HCT116 (cell line): ENCODE data around the gene DNMT1. TPM values are rescaled to one million over a fixed set of nuclear protein-coding genes. Genes with fewer than 3 reads are reported as not detected.

ENCODE experiments used
- ATAC-seq: fragments of 200-7000 bp; cut with Tn5 transposase; 2 replicates; pipeline ENCODE4 v1.9.1; 2020; ENCODE audit warnings: mild to moderate bottlenecking, moderate library complexity
- BruUV-seq: library from RNA; stranded (reverse); fragments of 400-500 nt; replicated peaks from 2 replicates; lab custom pipeline; 2021; lab: Mats Ljungman, UMichigan
- CTCF ChIA-PET: fragments of 300-600 bp; sonication (Branson Sonifier 250); formaldehyde crosslinking; loops from one replicate; lab custom pipeline; 2021; ENCODE audit warnings: antibody characterized with exemption; lab: Charles Lee
- POLR2A ChIA-PET: fragments of 300-600, 350-600 bp; sonication (Branson Sonifier 250); formaldehyde crosslinking; loops from one replicate; lab custom pipeline; 2021; ENCODE audit warnings: antibody characterized with exemption; lab: Charles Lee
- RAD21 ChIA-PET, 2 experiments: fragments of 300-600 bp; sonication (Branson Sonifier 250); formaldehyde crosslinking; loops; one replicate each; lab custom pipeline; 2023; ENCODE audit warnings: low total read pairs in 2 of 2; ENCODE audit not compliant: uncharacterized antibody in 2 of 2, unreplicated experiment in 2 of 2, low non-redundant PET in 1 of 2; lab: Charles Lee
- DNase-seq: peaks from one replicate; pipeline ENCODE4 v3.0.0-alpha.2; 2010; ENCODE audit warnings: low read depth, low spot score
- H2AFZ ChIP-seq: fragments of 200-600 bp; shearing (Covaris generic), sonication (generic); 2 replicates; pipeline ENCODE4 v1.6.1; 2017; ENCODE audit warnings: low read depth, mixed run types, mixed read lengths, antibody characterized with exemption, low read length; ENCODE audit not compliant: poor library complexity, severe bottlenecking
- H3K27ac ChIP-seq: 2 replicates; pipeline ENCODE4 v1.5.1; 2012; ENCODE audit warnings: low read depth, low read length
- H3K27me3 ChIP-seq: fragments of 200-600 bp; sonication (generic); 2 replicates; pipeline ENCODE4 v1.6.1; 2016; ENCODE audit warnings: mixed run types, low read length, mixed read lengths; ENCODE audit not compliant: insufficient read depth
- H3K36me3 ChIP-seq, 2 experiments: fragments of 200-500 bp in 1 of 2; fragments of 200-600 bp in 1 of 2; sonication (Bioruptor generic) in 1 of 2; sonication (generic) in 1 of 2; 2 replicates each; pipeline versions ENCODE4 v1.5.1 to v1.6.1; 2014 to 2016; ENCODE audit warnings: low read length in 2 of 2, inconsistent platforms in 1 of 2, mixed read lengths in 1 of 2, mixed run types in 1 of 2; ENCODE audit not compliant: insufficient read depth in 2 of 2, control insufficient read depth in 1 of 2
- H3K4me1 ChIP-seq, 2 experiments: fragments of 200-600 bp in 1 of 2; sonication (generic) in 1 of 2; 2 replicates each; pipeline versions ENCODE4 v1.5.1 to v1.6.1; 2012 to 2017; ENCODE audit warnings: low read length in 2 of 2, inconsistent platforms in 1 of 2, mild to moderate bottlenecking in 1 of 2, mixed read lengths in 1 of 2, mixed run types in 1 of 2, moderate library complexity in 1 of 2; ENCODE audit not compliant: insufficient read depth in 2 of 2, control insufficient read depth in 1 of 2
- H3K4me2 ChIP-seq: fragments of 200-600 bp; sonication (generic); 2 replicates; pipeline ENCODE4 v1.6.1; 2017; ENCODE audit warnings: mixed run types, low read length, mixed read lengths
- H3K4me3 ChIP-seq, 2 experiments: fragments of 200-600 bp in 1 of 2; sonication (generic) in 1 of 2; replicated peaks in 1 of 2; 2 replicates each; pipeline ENCODE4 v1.5.1; 2011 to 2016; ENCODE audit warnings: low read length in 2 of 2, control low read depth in 1 of 2, low read depth in 1 of 2, mild to moderate bottlenecking in 1 of 2, mixed read lengths in 1 of 2, mixed run types in 1 of 2
- H3K79me2 ChIP-seq: fragments of 200-600 bp; sonication (generic); 2 replicates; pipeline ENCODE4 v1.6.1; 2017; ENCODE audit warnings: mild to moderate bottlenecking, mixed run types, low read length, moderate library complexity, mixed read lengths; ENCODE audit not compliant: insufficient read depth
- H3K9ac ChIP-seq: fragments of 200-600 bp; sonication (generic); 2 replicates; pipeline ENCODE4 v1.6.1; 2016; ENCODE audit warnings: low read length, mixed read lengths
- H3K9me2 ChIP-seq: fragments of 200-600 bp; sonication (generic), shearing (Covaris generic); 2 replicates; pipeline ENCODE4 v1.6.1; 2017; ENCODE audit warnings: mixed run types, mild to moderate bottlenecking, moderate library complexity; ENCODE audit not compliant: insufficient read depth
- H3K9me3 ChIP-seq, 2 experiments: fragments of 200-500 bp in 1 of 2; fragments of 200-600 bp in 1 of 2; sonication (Bioruptor generic) in 1 of 2; sonication (generic) in 1 of 2; 2 replicates each; pipeline ENCODE4 v1.6.1; 2014 to 2017; ENCODE audit warnings: low read length in 2 of 2, mixed read lengths in 2 of 2, inconsistent platforms in 1 of 2, low read depth in 1 of 2, mild to moderate bottlenecking in 1 of 2, mixed run types in 1 of 2, moderate library complexity in 1 of 2; ENCODE audit not compliant: control insufficient read depth in 1 of 2, insufficient read depth in 1 of 2
- H4K20me1 ChIP-seq: fragments of 200-600 bp; sonication (generic), shearing (Covaris generic); 2 replicates; pipeline ENCODE4 v1.6.1; 2017; ENCODE audit warnings: mixed run types, mild to moderate bottlenecking, moderate library complexity; ENCODE audit not compliant: insufficient read depth
- ELF1 ChIP-seq: IDR thresholded peaks from 2 replicates; pipeline ENCODE4 v1.6.1; 2012; ENCODE audit warnings: low read depth, borderline replicate concordance
- FOSL1 ChIP-seq: IDR thresholded peaks from 2 replicates; pipeline ENCODE4 v1.6.1; 2012; ENCODE audit warnings: low read depth
- POLR2A ChIP-seq: IDR thresholded peaks from 2 replicates; pipeline ENCODE4 v1.7.0; 2011; ENCODE audit warnings: borderline replicate concordance; ENCODE audit not compliant: insufficient read depth, insufficient read length; ENCODE audit errors: extremely low read depth
- POLR2AphosphoS5 ChIP-seq: IDR thresholded peaks from 2 replicates; pipeline ENCODE4 v1.6.1; 2011; ENCODE audit warnings: mild to moderate bottlenecking, low read depth, low read length, moderate library complexity
- TCF7L2 ChIP-seq: IDR thresholded peaks from 2 replicates; pipeline ENCODE4 v1.7.0; 2011; ENCODE audit warnings: borderline replicate concordance, inconsistent platforms; ENCODE audit not compliant: insufficient read depth, insufficient read length; ENCODE audit errors: extremely low read depth
- ZFX ChIP-seq: fragments of 450-650 bp; IDR thresholded peaks from 2 replicates; pipeline ENCODE4 v1.6.1; 2017
- ZNF274 ChIP-seq: fragments of 200-500 bp; sonication (Bioruptor generic); IDR thresholded peaks from 2 replicates; pipeline ENCODE4 v1.6.1; 2014; ENCODE audit warnings: mild to moderate bottlenecking, low read depth, low read length, inconsistent platforms
- intact Hi-C: fragments of 100-400 bp; cut with micrococcal nuclease; formaldehyde crosslinking; loops from 2 replicates; pipeline ENCODE4 v1.10.0; 2022
- total RNA-seq: library from RNA; stranded (reverse); gene quantifications from one replicate; pipeline ENCODE4 v1.2.1, GENCODE V29; 2021; ENCODE audit not compliant: unreplicated experiment
- TF ChIP-seq, protein P1 (sequence below): IDR thresholded peaks from 2 replicates; pipeline ENCODE4 v1.6.1; 2012
- TF ChIP-seq, protein P2 (sequence below): IDR thresholded peaks from 2 replicates; pipeline ENCODE4 v1.6.1; 2012
- TF ChIP-seq, protein P3 (sequence below): IDR thresholded peaks from 2 replicates; pipeline ENCODE4 v1.6.1; 2012; ENCODE audit warnings: low read depth

DNMT1 gene
- total RNA-seq, 1 experiment from 2014 or later = 235 TPM

DNA sequence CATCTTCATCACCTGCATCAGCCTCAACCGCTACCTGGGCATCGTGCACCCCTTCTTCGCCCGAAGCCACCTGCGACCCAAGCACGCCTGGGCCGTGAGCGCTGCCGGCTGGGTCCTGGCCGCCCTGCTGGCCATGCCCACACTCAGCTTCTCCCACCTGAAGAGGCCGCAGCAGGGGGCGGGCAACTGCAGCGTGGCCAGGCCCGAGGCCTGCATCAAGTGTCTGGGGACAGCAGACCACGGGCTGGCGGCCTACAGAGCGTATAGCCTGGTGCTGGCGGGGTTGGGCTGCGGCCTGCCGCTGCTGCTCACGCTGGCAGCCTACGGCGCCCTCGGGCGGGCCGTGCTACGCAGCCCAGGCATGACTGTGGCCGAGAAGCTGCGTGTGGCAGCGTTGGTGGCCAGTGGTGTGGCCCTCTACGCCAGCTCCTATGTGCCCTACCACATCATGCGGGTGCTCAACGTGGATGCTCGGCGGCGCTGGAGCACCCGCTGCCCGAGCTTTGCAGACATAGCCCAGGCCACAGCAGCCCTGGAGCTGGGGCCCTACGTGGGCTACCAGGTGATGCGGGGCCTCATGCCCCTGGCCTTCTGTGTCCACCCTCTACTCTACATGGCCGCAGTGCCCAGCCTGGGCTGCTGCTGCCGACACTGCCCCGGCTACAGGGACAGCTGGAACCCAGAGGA lies 80.6 kb downstream of the DNMT1 start:
- ATAC-seq (peak; percentile 20), DNase-seq (no peak)
- Histone ChIP-seq H3K36me3 (peaks cover 32 to 44% of the 10 kb centered on the region in 2 experiments; a peak in 3 of 4 replicates), H3K27ac (peak overlapping the region; percentile 47; the same call in 1 of the 2 replicates), H3K4me2 (no peak overlapping the region), H3K4me3 (no peak overlapping the region), H3K9me3 (no peaks in the 10 kb centered on the region), H3K79me2 (peaks cover 39% of the 10 kb centered on the region), H3K9me2 (no peaks in the 10 kb centered on the region), H4K20me1 (no peaks in the 10 kb centered on the region), H3K9ac (no peak overlapping the region), H3K27me3 (no peaks in the 10 kb centered on the region), H3K4me1 (peaks cover 5 to 42% of the 10 kb centered on the region in 2 experiments), H2AFZ (no peak overlapping the region)
- ChIA-PET CTCF (interaction anchor here (1.2 to 3.0 kb wide), 3 partner anchors 18 to 183 kb away, joined by 3 to 13 read pairs (median 10); no protein-coding TSS in a partner anchor), POLR2A (interaction anchor here (1.1 kb wide), 1 partner anchor 8 kb away, joined by 5 read pairs; the partner anchor contains the start of gene PPAN), RAD21 (no interaction called here)
- BruUV-seq = no TSS peak
- TF ChIP-seq, protein P1, sequence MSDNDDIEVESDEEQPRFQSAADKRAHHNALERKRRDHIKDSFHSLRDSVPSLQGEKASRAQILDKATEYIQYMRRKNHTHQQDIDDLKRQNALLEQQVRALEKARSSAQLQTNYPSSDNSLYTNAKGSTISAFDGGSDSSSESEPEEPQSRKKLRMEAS = no peak
- TF ChIP-seq ZNF274 (no peak), ELF1 (no peak), FOSL1 (no peak), TCF7L2 (no peak), POLR2AphosphoS5 (peak; percentile 14; the same call in 1 of the 2 replicates), ZFX (peak; percentile 12; the same call in 1 of the 2 replicates), POLR2A (no peak)
- TF ChIP-seq, protein P2, sequence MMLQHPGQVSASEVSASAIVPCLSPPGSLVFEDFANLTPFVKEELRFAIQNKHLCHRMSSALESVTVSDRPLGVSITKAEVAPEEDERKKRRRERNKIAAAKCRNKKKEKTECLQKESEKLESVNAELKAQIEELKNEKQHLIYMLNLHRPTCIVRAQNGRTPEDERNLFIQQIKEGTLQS = no peak
- TF ChIP-seq, protein P3, sequence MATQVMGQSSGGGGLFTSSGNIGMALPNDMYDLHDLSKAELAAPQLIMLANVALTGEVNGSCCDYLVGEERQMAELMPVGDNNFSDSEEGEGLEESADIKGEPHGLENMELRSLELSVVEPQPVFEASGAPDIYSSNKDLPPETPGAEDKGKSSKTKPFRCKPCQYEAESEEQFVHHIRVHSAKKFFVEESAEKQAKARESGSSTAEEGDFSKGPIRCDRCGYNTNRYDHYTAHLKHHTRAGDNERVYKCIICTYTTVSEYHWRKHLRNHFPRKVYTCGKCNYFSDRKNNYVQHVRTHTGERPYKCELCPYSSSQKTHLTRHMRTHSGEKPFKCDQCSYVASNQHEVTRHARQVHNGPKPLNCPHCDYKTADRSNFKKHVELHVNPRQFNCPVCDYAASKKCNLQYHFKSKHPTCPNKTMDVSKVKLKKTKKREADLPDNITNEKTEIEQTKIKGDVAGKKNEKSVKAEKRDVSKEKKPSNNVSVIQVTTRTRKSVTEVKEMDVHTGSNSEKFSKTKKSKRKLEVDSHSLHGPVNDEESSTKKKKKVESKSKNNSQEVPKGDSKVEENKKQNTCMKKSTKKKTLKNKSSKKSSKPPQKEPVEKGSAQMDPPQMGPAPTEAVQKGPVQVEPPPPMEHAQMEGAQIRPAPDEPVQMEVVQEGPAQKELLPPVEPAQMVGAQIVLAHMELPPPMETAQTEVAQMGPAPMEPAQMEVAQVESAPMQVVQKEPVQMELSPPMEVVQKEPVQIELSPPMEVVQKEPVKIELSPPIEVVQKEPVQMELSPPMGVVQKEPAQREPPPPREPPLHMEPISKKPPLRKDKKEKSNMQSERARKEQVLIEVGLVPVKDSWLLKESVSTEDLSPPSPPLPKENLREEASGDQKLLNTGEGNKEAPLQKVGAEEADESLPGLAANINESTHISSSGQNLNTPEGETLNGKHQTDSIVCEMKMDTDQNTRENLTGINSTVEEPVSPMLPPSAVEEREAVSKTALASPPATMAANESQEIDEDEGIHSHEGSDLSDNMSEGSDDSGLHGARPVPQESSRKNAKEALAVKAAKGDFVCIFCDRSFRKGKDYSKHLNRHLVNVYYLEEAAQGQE = no peak
- intact Hi-C loops = loop anchor here (1.0 to 2.0 kb wide), 2 partner anchors 180 to 183 kb away; no protein-coding TSS in a partner anchor
